Measurements from ENCODE around the gene MFGE8.

The MFGE8 gene

DNA sequence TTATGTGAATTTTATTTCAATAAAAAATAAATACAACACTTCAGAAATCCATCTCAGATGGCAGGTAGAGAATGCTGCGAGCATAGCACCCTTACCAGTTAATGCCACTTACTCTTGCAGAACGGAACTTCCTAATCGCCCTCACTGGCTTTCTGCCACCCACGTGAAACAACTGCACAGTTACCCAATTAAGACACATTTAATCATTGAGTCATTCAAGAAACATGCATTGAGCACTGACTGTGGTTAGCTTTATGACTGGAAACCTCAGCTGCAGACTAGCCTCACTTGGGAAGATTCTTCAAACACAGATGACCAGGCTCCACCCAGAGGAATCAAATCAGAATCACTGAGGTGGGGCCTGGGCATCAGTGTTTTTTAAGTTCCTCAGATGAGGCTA lies 5.6 kb upstream of the MFGE8 start:
- Histone ChIP-seq H3K4me3 (ENCODE audit: low read length) (no peak overlapping the region), H3K4me1 (ENCODE audit: control insufficient read depth, insufficient read depth, low read length) (0 out of 2 replicates have a peak, but pooled peaks cover 1% of the 10 kb centered on the region), H3K36me3 (ENCODE audit: control insufficient read depth, insufficient read depth, low read length) (no peaks in the 10 kb centered on the region), H3K27ac (ENCODE audit: low read length) (no peak overlapping the region), H3K27me3 (ENCODE audit: control insufficient read depth, insufficient read depth, low read length) (no peaks in the 10 kb centered on the region), H3K9me3 (ENCODE audit: control insufficient read depth, insufficient read depth, low read length) (no peaks in the 10 kb centered on the region)
- WGBS (ENCODE audit: insufficient coverage, insufficient read length): no CpG with 5 or more reads among the region's 4 CpGs
- no peak for DNase-seq (ENCODE audit: low read depth, low spot score)

DNA sequence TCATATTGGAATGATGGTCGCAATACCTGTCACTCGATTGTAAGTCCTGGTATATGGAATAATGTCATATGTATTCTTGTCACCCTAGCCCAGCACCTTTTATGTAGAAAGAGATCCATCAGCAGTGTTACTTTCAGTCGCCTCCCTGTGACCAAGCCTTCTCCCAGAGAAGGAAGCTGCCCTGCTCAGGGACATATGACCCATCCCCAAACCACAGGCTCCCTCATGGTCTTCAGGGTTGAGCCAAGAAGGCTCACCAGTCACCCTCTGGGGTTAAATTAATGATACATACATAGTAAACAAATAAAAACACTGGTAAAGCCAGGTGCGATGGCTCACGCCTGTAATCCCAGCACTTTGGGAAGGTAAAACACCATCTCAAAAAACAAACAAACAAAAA lies 4.6 kb upstream of the MFGE8 start:
- Histone ChIP-seq H3K27ac (ENCODE audit: low read length) (no peak overlapping the region), H3K27me3 (ENCODE audit: control insufficient read depth, insufficient read depth, low read length) (no peaks in the 10 kb centered on the region), H3K36me3 (ENCODE audit: control insufficient read depth, insufficient read depth, low read length) (no peaks in the 10 kb centered on the region), H3K9me3 (ENCODE audit: control insufficient read depth, insufficient read depth, low read length) (no peaks in the 10 kb centered on the region), H3K4me1 (ENCODE audit: control insufficient read depth, insufficient read depth, low read length) (0 out of 2 replicates have a peak, but pooled peaks cover 1% of the 10 kb centered on the region), H3K4me3 (ENCODE audit: low read length) (no peak overlapping the region)
- no CpG with 5 or more reads among the region's 5 CpGs for WGBS (ENCODE audit: insufficient coverage, insufficient read length)
- DNase-seq (ENCODE audit: low read depth, low spot score): no peak

DNA sequence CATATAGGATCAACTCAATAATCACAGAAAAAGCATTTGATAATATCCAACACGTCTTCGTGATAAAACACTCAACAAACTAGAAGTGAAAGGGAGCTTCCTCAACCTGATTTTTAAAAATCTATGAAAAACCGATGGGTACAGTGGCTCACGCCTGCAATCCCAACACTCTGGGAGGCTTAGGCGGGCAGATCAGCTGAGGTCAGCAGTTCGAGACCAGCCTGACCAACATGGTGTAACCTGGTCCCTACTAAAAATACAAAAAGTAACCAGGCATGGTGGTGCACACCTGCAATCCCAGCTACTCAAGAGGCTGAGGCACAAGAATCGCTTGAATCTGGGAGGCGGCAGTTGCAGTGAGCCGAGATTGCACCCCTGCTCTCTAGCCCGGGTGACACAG lies 2.2 kb upstream of the MFGE8 start:
- no peak overlapping the region for H3K27ac ChIP-seq (ENCODE audit: low read length)
- WGBS (ENCODE audit: insufficient coverage, insufficient read length): no CpG with 5 or more reads among the region's 10 CpGs

DNA sequence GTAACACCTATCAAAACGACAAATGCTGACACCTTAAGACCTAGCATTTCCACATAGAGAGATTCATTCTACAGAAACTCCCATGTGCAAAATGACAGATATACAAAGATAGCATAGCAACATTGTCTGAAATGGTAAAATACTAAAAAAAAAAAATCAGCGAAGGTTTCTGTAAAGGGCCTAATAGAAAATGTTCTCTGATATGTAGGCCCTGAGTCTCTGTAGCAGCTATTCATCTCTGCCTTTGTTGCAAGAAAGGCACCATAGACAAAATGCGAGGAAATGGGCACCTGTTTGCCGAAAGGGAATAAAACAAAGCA lies 631 bp upstream of the MFGE8 start:
- no CpG with 5 or more reads among the region's 4 CpGs for WGBS (ENCODE audit: insufficient coverage, insufficient read length)
- no peaks in the 10 kb centered on the region for H3K9me3 ChIP-seq (ENCODE audit: control insufficient read depth, insufficient read depth, low read length)
- H3K4me3 ChIP-seq (ENCODE audit: low read length): no peak overlapping the region; the same call in 1 of the 2 replicates
- no peak overlapping the region for H3K27ac ChIP-seq (ENCODE audit: low read length)
- DNase-seq (ENCODE audit: low read depth, low spot score): no peak
- H3K36me3 ChIP-seq (ENCODE audit: control insufficient read depth, insufficient read depth, low read length): peaks cover 15% of the 10 kb centered on the region
- H3K4me1 ChIP-seq (ENCODE audit: control insufficient read depth, insufficient read depth, low read length): peaks cover 15% of the 10 kb centered on the region
- H3K27me3 ChIP-seq (ENCODE audit: control insufficient read depth, insufficient read depth, low read length): no peaks in the 10 kb centered on the region

More for the DNA sequence above, 2.2 kb upstream of the MFGE8 start:
- no peaks in the 10 kb centered on the region for H3K9me3 ChIP-seq (ENCODE audit: control insufficient read depth, insufficient read depth, low read length)
- H3K4me3 ChIP-seq (ENCODE audit: low read length): no peak overlapping the region
- no peak for DNase-seq (ENCODE audit: low read depth, low spot score)
- H3K4me1 ChIP-seq (ENCODE audit: control insufficient read depth, insufficient read depth, low read length): peaks cover 5% of the 10 kb centered on the region; the same call in 1 of the 2 replicates
- H3K27me3 ChIP-seq (ENCODE audit: control insufficient read depth, insufficient read depth, low read length): no peaks in the 10 kb centered on the region
- no peaks in the 10 kb centered on the region; the same call in 1 of the 2 replicates for H3K36me3 ChIP-seq (ENCODE audit: control insufficient read depth, insufficient read depth, low read length)

DNA sequence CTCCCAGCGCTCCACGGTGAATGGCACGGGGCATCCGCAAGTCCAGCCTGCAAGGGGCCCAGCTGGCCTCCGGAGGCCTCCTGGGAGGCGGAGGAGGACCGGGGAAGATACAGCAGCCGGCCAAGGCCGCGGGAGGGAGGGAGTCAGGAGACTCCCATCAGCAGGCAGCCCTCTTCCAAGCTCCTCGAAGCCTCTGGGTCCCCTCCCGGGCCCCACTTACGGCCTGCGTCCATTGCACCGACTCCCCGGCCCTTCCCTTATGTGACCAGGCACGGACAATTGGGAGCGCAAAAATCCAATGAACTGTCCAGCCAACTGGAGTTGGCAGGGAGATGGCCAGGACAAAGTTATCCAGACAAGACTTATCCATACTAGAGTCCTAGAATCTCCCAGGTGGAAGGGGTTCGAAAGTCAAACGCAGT lies 668 bp downstream of the MFGE8 start:
- H3K9me3 ChIP-seq (ENCODE audit: control insufficient read depth, insufficient read depth, low read length): no peaks in the 10 kb centered on the region
- H3K27me3 ChIP-seq (ENCODE audit: control insufficient read depth, insufficient read depth, low read length): no peaks in the 10 kb centered on the region
- no CpG with 5 or more reads among the region's 20 CpGs for WGBS (ENCODE audit: insufficient coverage, insufficient read length)
- no peak for DNase-seq (ENCODE audit: low read depth, low spot score)
- H3K4me1 ChIP-seq (ENCODE audit: control insufficient read depth, insufficient read depth, low read length): peaks cover 15% of the 10 kb centered on the region
- peak overlapping the region; percentile 82 for H3K4me3 ChIP-seq (ENCODE audit: low read length)
- H3K36me3 ChIP-seq (ENCODE audit: control insufficient read depth, insufficient read depth, low read length): peaks cover 28% of the 10 kb centered on the region
- no peak overlapping the region for H3K27ac ChIP-seq (ENCODE audit: low read length)

DNA sequence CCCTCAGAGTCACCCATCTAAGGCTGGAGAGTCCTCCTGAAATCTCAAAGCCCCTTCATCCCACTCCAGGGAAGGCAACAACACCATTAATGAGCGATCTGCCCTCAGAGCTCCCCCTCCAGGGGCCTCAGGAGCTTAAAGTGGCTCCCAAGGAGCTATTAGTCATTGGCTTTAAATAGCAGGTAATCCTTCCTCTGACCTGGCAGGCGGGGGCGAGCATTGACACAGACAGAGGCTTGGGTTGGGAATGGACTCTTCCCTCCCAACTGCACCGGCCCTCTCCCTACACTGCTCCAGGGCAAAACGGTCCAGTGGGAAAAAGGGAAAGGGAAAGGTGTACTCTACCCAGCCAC lies 1.4 kb downstream of the MFGE8 start:
- WGBS (ENCODE audit: insufficient coverage, insufficient read length): no CpG with 5 or more reads among the region's 5 CpGs
- Histone ChIP-seq H3K36me3 (ENCODE audit: control insufficient read depth, insufficient read depth, low read length) (peaks cover 35% of the 10 kb centered on the region), H3K27ac (ENCODE audit: low read length) (no peak overlapping the region), H3K4me1 (ENCODE audit: control insufficient read depth, insufficient read depth, low read length) (peaks cover 15% of the 10 kb centered on the region), H3K9me3 (ENCODE audit: control insufficient read depth, insufficient read depth, low read length) (no peaks in the 10 kb centered on the region), H3K27me3 (ENCODE audit: control insufficient read depth, insufficient read depth, low read length) (no peaks in the 10 kb centered on the region), H3K4me3 (ENCODE audit: low read length) (peak overlapping the region; percentile 82; the same call in 1 of the 2 replicates)
- DNase-seq (ENCODE audit: low read depth, low spot score): no peak

DNA sequence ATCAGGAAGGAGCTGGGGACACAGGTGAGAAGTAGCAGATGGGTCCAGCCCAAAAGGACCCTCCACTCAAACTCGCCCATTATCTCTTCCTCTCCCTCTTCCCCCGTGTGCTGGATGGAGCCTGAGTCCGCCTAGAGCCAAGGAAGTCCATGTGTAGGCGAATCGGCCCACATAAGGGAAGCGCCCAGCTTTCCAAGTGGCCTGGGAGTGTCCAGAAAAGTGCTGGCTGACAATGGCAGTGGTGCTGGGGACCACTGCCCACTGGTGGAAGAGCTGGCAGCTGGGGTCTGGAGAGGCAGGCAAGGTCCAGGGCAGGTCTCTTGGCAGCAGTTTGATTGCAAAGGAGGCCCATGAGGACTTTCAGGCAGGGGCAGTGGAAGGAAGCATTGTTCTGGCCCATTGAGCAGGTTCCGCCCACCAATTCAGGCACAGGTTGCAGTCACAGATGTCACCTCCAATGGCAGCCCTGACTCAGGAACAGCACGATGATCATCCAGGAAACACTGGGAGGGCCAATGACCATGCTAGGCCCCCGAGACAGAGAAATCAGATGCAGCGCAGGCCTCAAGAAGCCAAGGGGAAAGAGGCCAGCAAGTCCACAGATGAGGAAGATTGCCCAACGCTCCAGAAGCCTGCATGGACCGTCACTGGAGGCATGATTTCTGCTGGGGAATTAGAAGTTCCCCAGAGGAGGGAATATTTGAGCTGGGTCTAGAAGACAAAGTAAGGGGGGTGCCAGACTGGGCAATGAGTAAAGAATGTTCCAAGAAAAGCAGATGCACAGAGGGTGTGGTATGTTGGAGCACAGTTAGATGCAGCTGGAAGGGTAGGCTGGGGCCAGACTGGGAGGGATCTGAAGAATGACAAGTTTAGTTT lies 3.0 kb downstream of the MFGE8 start:
- Histone ChIP-seq H3K36me3 (ENCODE audit: control insufficient read depth, insufficient read depth, low read length) (peaks cover 50% of the 10 kb centered on the region), H3K4me3 (ENCODE audit: low read length) (no peak overlapping the region), H3K9me3 (ENCODE audit: control insufficient read depth, insufficient read depth, low read length) (no peaks in the 10 kb centered on the region), H3K27me3 (ENCODE audit: control insufficient read depth, insufficient read depth, low read length) (no peaks in the 10 kb centered on the region), H3K4me1 (ENCODE audit: control insufficient read depth, insufficient read depth, low read length) (peaks cover 15% of the 10 kb centered on the region), H3K27ac (ENCODE audit: low read length) (no peak overlapping the region)
- no CpG with 5 or more reads among the region's 12 CpGs for WGBS (ENCODE audit: insufficient coverage, insufficient read length)
- no peak for DNase-seq (ENCODE audit: low read depth, low spot score)

DNA sequence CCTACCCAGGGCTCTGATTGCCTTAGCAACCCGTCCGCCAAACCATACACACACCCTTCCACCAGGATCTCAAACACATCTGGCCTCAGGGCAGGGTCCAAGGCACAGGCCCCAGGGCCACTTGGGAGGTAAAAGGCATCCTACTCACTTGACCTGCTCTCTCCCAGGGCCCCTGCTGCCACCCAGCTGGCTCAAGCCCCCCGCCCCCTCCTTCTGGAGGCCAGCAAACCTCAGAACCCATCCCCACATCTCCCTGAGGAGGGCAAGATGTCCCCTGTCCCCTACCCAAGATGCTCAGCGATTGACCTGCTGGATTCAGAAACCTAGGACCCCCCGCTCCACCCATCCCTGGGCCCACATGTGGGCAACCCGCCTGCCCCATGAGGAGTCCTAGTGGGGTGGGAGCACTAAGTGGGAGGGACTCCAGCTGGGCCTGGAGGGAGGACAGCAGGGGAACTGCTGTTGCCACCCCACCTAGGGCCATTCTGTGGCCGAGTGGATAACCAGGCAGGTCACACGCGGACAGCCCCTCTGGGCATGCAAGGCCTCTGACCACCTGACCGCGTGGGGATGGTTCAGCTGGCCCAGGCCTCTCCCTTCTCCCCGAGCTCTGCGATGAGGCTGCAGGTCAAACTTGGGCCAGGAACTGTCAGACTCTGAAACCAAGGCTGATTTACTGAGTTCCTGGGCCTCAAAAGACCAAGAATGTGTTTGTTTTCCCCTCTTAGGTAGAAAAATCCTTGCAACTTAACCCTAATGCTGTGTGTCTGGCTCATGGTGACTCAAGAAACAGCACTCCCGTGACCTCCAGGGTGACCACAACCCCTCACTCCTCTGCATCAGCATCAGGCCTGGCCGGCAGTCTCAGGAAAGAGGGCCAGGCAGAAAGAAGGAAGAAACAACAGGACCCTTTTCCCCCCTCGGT lies 4.2 kb downstream of the MFGE8 start:
- Histone ChIP-seq H3K27me3 (ENCODE audit: control insufficient read depth, insufficient read depth, low read length) (no peaks in the 10 kb centered on the region), H3K4me3 (ENCODE audit: low read length) (no peak overlapping the region), H3K36me3 (ENCODE audit: control insufficient read depth, insufficient read depth, low read length) (peaks cover 57% of the 10 kb centered on the region), H3K27ac (ENCODE audit: low read length) (no peak overlapping the region), H3K4me1 (ENCODE audit: control insufficient read depth, insufficient read depth, low read length) (peaks cover 15% of the 10 kb centered on the region), H3K9me3 (ENCODE audit: control insufficient read depth, insufficient read depth, low read length) (no peaks in the 10 kb centered on the region)
- no CpG with 5 or more reads among the region's 16 CpGs for WGBS (ENCODE audit: insufficient coverage, insufficient read length)
- DNase-seq (ENCODE audit: low read depth, low spot score): no peak

DNA sequence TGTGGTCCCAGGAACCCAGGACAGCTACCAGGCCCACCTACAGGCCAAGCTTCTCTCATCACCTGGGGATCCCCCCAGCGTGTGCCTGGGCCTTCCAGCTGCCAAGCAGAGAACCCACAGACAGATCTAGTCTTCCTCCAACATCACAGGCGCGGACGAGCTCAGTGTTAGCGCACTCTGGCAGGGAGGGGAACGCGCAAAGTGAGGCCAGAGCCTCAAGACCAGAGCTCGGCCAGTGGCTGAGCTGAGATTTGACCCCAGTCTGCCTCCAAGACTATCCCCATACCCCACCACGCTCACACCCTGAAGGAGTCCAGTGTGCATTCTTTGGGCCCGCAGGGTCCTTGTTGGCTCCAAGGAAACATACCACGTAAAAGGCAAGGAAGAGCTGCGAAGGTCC lies 5.1 kb downstream of the MFGE8 start:
- no peak overlapping the region for H3K27ac ChIP-seq (ENCODE audit: low read length)
- DNase-seq (ENCODE audit: low read depth, low spot score): no peak
- peaks cover 61% of the 10 kb centered on the region for H3K36me3 ChIP-seq (ENCODE audit: control insufficient read depth, insufficient read depth, low read length)

DNA sequence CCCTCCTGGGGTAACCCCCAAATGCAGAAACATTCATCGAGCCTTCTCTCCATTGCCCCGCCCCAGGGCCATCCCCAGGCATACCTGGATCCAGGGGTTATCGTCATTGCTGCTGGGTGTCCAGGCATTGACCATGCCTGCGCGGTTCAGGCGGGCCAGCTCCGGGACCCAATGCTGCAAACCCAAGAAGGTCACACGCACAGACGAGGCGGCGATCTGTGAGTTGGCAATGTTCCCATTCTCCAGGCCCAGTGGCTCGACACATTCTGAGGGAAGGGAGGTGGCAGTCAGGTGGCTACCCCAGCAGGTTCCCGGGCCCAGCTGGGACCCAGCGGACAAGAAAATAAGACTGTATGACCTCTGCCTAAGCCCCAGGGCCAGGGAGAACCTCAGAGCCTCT lies 6.1 kb downstream of the MFGE8 start:
- DNase-seq (ENCODE audit: low read depth, low spot score): no peak
- peaks cover 71% of the 10 kb centered on the region for H3K36me3 ChIP-seq (ENCODE audit: control insufficient read depth, insufficient read depth, low read length)
- no peaks in the 10 kb centered on the region for H3K27me3 ChIP-seq (ENCODE audit: control insufficient read depth, insufficient read depth, low read length)
- H3K27ac ChIP-seq (ENCODE audit: low read length): no peak overlapping the region
- H3K9me3 ChIP-seq (ENCODE audit: control insufficient read depth, insufficient read depth, low read length): no peaks in the 10 kb centered on the region
- no CpG with 5 or more reads among the region's 14 CpGs for whole genome bisulfite sequencing (ENCODE audit: insufficient coverage, insufficient read length)
- H3K4me3 ChIP-seq (ENCODE audit: low read length): no peak overlapping the region
- peaks cover 14% of the 10 kb centered on the region for H3K4me1 ChIP-seq (ENCODE audit: control insufficient read depth, insufficient read depth, low read length)

More for the DNA sequence above, 5.1 kb downstream of the MFGE8 start:
- Histone ChIP-seq H3K4me3 (ENCODE audit: low read length) (no peak overlapping the region), H3K9me3 (ENCODE audit: control insufficient read depth, insufficient read depth, low read length) (no peaks in the 10 kb centered on the region), H3K4me1 (ENCODE audit: control insufficient read depth, insufficient read depth, low read length) (peaks cover 14% of the 10 kb centered on the region), H3K27me3 (ENCODE audit: control insufficient read depth, insufficient read depth, low read length) (no peaks in the 10 kb centered on the region)
- no CpG with 5 or more reads among the region's 12 CpGs for WGBS (ENCODE audit: insufficient coverage, insufficient read length)

Data from iPS DF 6.9 (cell line).